ENCODE data around the gene CHRNG.

Gene CHRNG

DNA sequence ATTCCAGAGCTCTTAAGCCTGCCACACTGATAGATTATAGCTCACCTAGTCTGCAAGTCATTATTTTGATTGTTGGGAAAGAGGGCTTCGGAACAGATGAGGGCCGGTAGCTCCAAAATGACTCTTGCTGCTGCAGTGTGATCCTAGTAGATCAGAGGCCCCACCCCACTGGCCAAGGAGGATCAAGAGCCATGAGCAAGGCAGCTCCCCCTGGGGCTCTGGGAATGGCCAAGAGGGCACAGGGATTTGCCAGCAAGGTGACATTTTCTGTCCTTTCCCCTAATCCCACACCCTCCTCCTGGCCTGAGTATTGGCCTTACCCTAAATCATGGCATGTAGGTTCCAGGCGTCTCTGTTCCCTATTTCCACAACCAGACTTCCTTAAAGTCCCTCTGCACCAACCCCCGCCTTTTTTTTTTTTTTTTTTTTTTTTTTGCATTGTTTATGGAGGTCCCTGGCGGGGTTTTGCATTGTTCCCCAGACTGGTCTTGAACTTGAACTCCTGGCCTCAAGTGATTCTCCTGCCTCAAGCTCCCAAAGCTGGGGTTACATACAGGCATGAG lies 47.5 kb downstream of the CHRNG start:
- DNase-seq: no peak

GRCh38 chr2:232587512-232587911 lies 48.0 kb downstream of the CHRNG start:
- no peak for DNase-seq

DNA sequence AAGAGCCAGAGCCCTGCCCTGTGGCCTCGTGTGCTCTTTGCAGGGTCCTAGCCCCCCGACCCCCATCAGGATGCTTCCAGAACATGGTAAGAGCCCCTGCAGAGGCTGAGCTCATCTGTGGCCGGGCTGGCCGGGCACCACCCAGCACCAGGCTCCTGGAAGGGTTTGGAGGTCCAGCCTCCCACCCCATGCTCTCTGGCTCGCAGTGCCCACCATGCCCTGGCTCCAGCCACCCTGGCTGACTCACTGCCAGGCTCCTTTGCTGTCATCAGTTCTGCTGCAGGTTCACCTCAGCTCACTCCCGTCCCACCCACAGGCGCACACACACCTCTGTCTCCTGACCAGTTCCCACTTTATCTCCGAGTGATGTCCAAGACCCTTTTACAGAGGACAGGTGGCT lies 48.5 kb downstream of the CHRNG start:
- DNase-seq: no peak

DNA sequence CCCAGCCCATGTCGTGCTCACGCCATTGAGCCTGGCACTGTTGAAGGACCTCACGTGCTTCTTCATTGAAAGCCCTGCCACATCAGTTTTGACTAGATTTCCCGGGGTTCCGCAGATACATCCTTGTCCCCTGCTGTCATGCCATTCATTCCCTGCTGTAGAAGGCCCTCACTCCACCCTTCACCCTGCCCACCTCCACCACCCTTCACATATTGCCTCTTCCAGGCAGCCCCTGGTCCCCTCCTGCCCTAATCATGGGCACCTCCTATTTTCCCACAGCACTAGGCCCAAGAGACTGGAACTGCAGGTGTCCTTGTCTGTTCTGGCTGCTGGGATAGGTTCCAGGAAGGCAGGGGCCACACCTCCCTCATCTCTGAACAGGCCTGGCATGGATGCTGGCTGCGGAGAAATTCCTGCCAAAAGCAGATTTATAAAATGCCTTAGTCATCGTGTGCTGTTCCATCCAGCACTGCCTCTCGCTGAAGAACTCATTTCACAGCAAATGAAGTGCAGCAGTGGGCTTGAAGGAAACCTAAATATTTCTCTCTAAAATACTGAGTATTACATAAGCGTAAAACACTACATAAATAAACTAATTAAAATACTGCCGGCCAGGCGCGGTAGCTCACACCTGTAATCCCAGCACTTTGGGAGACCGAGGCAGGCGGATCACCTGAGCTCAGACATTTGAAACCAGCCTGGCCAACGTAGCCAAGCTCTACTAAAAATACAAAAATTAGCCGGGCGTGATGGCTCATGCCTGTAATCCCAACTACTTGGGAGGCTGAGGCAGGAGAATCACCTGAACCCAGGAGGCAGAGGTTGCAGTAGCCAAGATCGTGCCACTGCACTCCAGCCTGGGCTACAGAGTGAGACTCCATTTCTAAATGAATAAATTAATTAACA lies 49.4 kb downstream of the CHRNG start:
- DNase-seq: no peak

DNA sequence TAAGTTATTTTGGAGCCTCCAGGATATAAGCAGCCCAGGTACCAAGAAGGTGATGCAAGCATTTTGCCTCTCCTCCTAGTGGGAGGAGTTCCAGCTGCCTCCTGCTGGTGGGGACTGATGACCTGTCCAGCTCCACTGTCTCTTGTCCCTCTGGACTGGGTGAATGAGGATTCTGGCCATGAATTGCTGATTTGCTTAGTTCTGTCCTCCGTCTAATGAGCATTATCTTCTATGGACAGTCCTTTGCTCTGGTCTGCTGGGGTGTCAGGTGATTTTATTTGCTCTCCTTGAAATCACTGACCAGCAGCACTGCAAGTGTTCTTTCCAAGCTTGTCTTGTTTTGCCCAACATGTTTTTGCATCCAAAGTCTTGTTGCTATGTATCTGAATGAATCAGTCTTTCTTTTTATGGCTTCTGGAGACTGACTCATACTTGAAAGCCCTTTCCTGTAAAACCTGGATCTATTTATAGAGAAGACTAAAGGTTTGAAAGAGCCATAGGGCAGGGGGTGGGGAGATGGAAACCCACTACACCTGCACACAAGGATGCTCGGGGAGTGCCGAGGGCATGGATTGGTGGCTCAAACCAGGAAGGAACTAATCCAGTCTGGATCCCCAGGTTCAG lies 53.4 kb downstream of the CHRNG start:
- DNase-seq: no peak

- no peak for DNase-seq
Observed at GRCh38 chr2:232593982-232594381, 54.5 kb downstream of the CHRNG start.
